Activated CD8-positive, alpha-beta T cell treated with anti-CD3 and anti-CD28 coated beads, Interleukin-2, amount 10 ng/mL, durations not matched to agents 7 days and 5 days (primary cell): ENCODE results near the gene TNFSF10. TPM values are rescaled to one million over a fixed set of nuclear protein-coding genes. Genes with fewer than 3 reads are reported as not detected.

Experiments
- ATAC-seq: fragments of 150-1000 bp; cut with Tn5 transposase; one replicate; pipeline ENCODE4 v1.10.0; 2021; ENCODE audit warnings: moderate library complexity
- CTCF ChIA-PET: fragments of 350-600 bp; sonication (Branson Sonifier 250); formaldehyde crosslinking; loops from one replicate; lab custom pipeline; 2021; ENCODE audit warnings: antibody characterized with exemption; lab: Charles Lee
- POLR2A ChIA-PET: fragments of 350-600 bp; sonication (Branson Sonifier 250); formaldehyde crosslinking; loops from one replicate; lab custom pipeline; 2021; ENCODE audit warnings: antibody characterized with exemption; lab: Charles Lee
- DNase-seq: peaks from one replicate; pipeline ENCODE4 v3.0.0-alpha.2; 2020
- H3K27ac Mint-ChIP-seq: one replicate; pipeline ENCODE4 v1.8.0; 2021; ENCODE audit warnings: mild to moderate bottlenecking, mixed read lengths
- H3K27me3 Mint-ChIP-seq: one replicate; pipeline ENCODE4 v1.8.0; 2021; ENCODE audit warnings: low read depth, mixed read lengths
- H3K36me3 Mint-ChIP-seq: one replicate; pipeline ENCODE4 v1.8.0; 2021; ENCODE audit warnings: low read depth, mixed read lengths
- H3K4me1 Mint-ChIP-seq: one replicate; pipeline ENCODE4 v1.8.0; 2021; ENCODE audit warnings: low read depth, mixed read lengths
- H3K4me3 Mint-ChIP-seq: one replicate; pipeline ENCODE4 v1.8.0; 2021; ENCODE audit warnings: mild to moderate bottlenecking, mixed read lengths
- H3K9me3 Mint-ChIP-seq: one replicate; pipeline ENCODE4 v1.8.0; 2022; ENCODE audit warnings: mixed read lengths; ENCODE audit not compliant: insufficient read depth
- total RNA-seq, 2 experiments: library from RNA; stranded (reverse); gene quantifications; one replicate each; pipeline ENCODE4 v1.2.3, GENCODE V29; 2021

TNFSF10 gene
- total RNA-seq, 2 experiments from 2014 or later = 106 to 108 TPM

GRCh38 chr3:172559020-172559419, 35.8 kb upstream of the TNFSF10 start:
- no peak overlapping the region for H3K4me3 Mint-ChIP-seq
- no peak overlapping the region for H3K27ac Mint-ChIP-seq
- H3K9me3 Mint-ChIP-seq = no peaks in the 10 kb centered on the region
- H3K4me1 Mint-ChIP-seq = peaks cover 32% of the 10 kb centered on the region
- CTCF ChIA-PET = interaction anchor here (2.8 kb wide), 1 partner anchor 37 kb away, joined by 8 read pairs; no protein-coding TSS in a partner anchor
- H3K36me3 Mint-ChIP-seq = no peaks in the 10 kb centered on the region
- POLR2A ChIA-PET = no interaction called here
- DNase-seq = no peak
- no peaks in the 10 kb centered on the region for H3K27me3 Mint-ChIP-seq
- no peak for ATAC-seq

- Mint-ChIP-seq H3K36me3 (no peaks in the 10 kb centered on the region), H3K27me3 (no peaks in the 10 kb centered on the region), H3K4me3 (no peak overlapping the region), H3K4me1 (peaks cover 18% of the 10 kb centered on the region), H3K9me3 (no peaks in the 10 kb centered on the region), H3K27ac (peak overlapping the region; percentile 31)
- ATAC-seq (no peak), DNase-seq (no peak)
- ChIA-PET CTCF (interaction anchor here (1.6 to 1.8 kb wide), 2 partner anchors 27 to 38 kb away, joined by 5 read pairs; no protein-coding TSS in a partner anchor), POLR2A (interaction anchor here (1.0 to 1.4 kb wide), 2 partner anchors 24 to 35 kb away, joined by 4 read pairs; partner anchors contain the start of gene TNFSF10)
Measured at GRCh38 chr3:172557515-172558220, 34.4 kb upstream of the TNFSF10 start.

- Mint-ChIP-seq H3K27ac (no peak overlapping the region), H3K4me3 (no peak overlapping the region), H3K4me1 (peaks cover 38% of the 10 kb centered on the region), H3K9me3 (peaks cover 3% of the 10 kb centered on the region), H3K36me3 (peaks cover 7% of the 10 kb centered on the region), H3K27me3 (no peaks in the 10 kb centered on the region)
- POLR2A ChIA-PET = interaction anchor here (0.7 to 2.7 kb wide), 2 partner anchors 23 to 30 kb away, joined by 4 to 8 read pairs; partner anchors contain the start of gene TNFSF10
- CTCF ChIA-PET = interaction anchor here (0.6 to 1.7 kb wide), 2 partner anchors 42 to 52 kb away, joined by 3 to 8 read pairs; no protein-coding TSS in a partner anchor
- DNase-seq = no peak
- no peak for ATAC-seq
Measured at GRCh38 chr3:172553526-172554252, 30.5 kb upstream of the TNFSF10 start.

GRCh38 chr3:172552607-172553006, 29.4 kb upstream of the TNFSF10 start:
- CTCF ChIA-PET = interaction anchor here (0.7 to 1.7 kb wide), 3 partner anchors 15 to 43 kb away, joined by 3 to 8 read pairs (median 3); no protein-coding TSS in a partner anchor
- Mint-ChIP-seq H3K27me3 (no peaks in the 10 kb centered on the region), H3K36me3 (peaks cover 11% of the 10 kb centered on the region), H3K4me3 (no peak overlapping the region), H3K9me3 (peaks cover 9% of the 10 kb centered on the region), H3K27ac (no peak overlapping the region), H3K4me1 (peaks cover 42% of the 10 kb centered on the region)
- ATAC-seq (no peak), DNase-seq (no peak)
- POLR2A ChIA-PET = interaction anchor here (0.6 to 2.7 kb wide), 3 partner anchors 22 to 39 kb away, joined by 3 to 8 read pairs (median 4); no protein-coding TSS in a partner anchor

- POLR2A ChIA-PET = interaction anchor here (2.6 to 2.7 kb wide), 2 partner anchors 21 to 29 kb away, joined by 8 to 16 read pairs; partner anchors contain the start of gene TNFSF10
- ATAC-seq (no peak), DNase-seq (no peak)
- no peaks in the 10 kb centered on the region for H3K27me3 Mint-ChIP-seq
- peaks cover 9% of the 10 kb centered on the region for H3K9me3 Mint-ChIP-seq
- H3K36me3 Mint-ChIP-seq = peaks cover 12% of the 10 kb centered on the region
- peaks cover 41% of the 10 kb centered on the region for H3K4me1 Mint-ChIP-seq
- CTCF ChIA-PET = interaction anchor here (1.7 kb wide), 1 partner anchor 43 kb away, joined by 8 read pairs; no protein-coding TSS in a partner anchor
- H3K4me3 Mint-ChIP-seq = no peak overlapping the region
- no peak overlapping the region for H3K27ac Mint-ChIP-seq
Measured at GRCh38 chr3:172551874-172552273, 28.6 kb upstream of the TNFSF10 start.

- no peak overlapping the region for H3K4me3 Mint-ChIP-seq
- peak overlapping the region; percentile 66 for H3K27ac Mint-ChIP-seq
- CTCF ChIA-PET = interaction anchor here (1.4 to 1.6 kb wide), 3 partner anchors 21 to 45 kb away, joined by 3 to 12 read pairs (median 3); no protein-coding TSS in a partner anchor
- DNase-seq (peak; percentile 77), ATAC-seq (peak; percentile 98)
- H3K27me3 Mint-ChIP-seq = no peaks in the 10 kb centered on the region
- H3K36me3 Mint-ChIP-seq = peaks cover 12% of the 10 kb centered on the region
- H3K4me1 Mint-ChIP-seq = peaks cover 53% of the 10 kb centered on the region
- POLR2A ChIA-PET = interaction anchor here (1.2 to 2.7 kb wide), 3 partner anchors 12 to 28 kb away, joined by 4 to 16 read pairs (median 8); partner anchors contain the start of gene TNFSF10
- peaks cover 9% of the 10 kb centered on the region for H3K9me3 Mint-ChIP-seq
Measured at GRCh38 chr3:172550347-172550943, 27.2 kb upstream of the TNFSF10 start.

GRCh38 chr3:172549144-172549543, 25.9 kb upstream of the TNFSF10 start:
- Mint-ChIP-seq H3K4me3 (no peak overlapping the region), H3K4me1 (peaks cover 61% of the 10 kb centered on the region), H3K27ac (no peak overlapping the region), H3K9me3 (peaks cover 9% of the 10 kb centered on the region), H3K36me3 (peaks cover 12% of the 10 kb centered on the region), H3K27me3 (no peaks in the 10 kb centered on the region)
- CTCF ChIA-PET = interaction anchor here (0.9 to 5.6 kb wide), 2 partner anchors 13 to 46 kb away, joined by 4 to 24 read pairs; no protein-coding TSS in a partner anchor
- POLR2A ChIA-PET = interaction anchor here (1.1 to 2.6 kb wide), 2 partner anchors 26 to 36 kb away, joined by 4 to 16 read pairs; partner anchors contain the start of gene TNFSF10
- no peak for ATAC-seq
- DNase-seq = no peak

- Mint-ChIP-seq H3K4me3 (peak overlapping the region; percentile 1), H3K4me1 (peaks cover 72% of the 10 kb centered on the region), H3K36me3 (peaks cover 10% of the 10 kb centered on the region), H3K27me3 (no peaks in the 10 kb centered on the region), H3K9me3 (peaks cover 9% of the 10 kb centered on the region), H3K27ac (peak overlapping the region; percentile 87)
- ChIA-PET POLR2A (interaction anchor here (0.7 to 1.3 kb wide), 2 partner anchors 24 to 38 kb away, joined by 3 to 9 read pairs; partner anchors contain the start of gene TNFSF10), CTCF (interaction anchor here (0.8 to 5.6 kb wide), 8 partner anchors 9 to 49 kb away, joined by 3 to 24 read pairs (median 4); partner anchors contain the start of gene TNFSF10)
- ATAC-seq (no peak), DNase-seq (no peak)
Measured at GRCh38 chr3:172546628-172547214, 23.5 kb upstream of the TNFSF10 start.

- no peak for ATAC-seq
- Mint-ChIP-seq H3K36me3 (peaks cover 10% of the 10 kb centered on the region), H3K4me3 (no peak overlapping the region), H3K27me3 (no peaks in the 10 kb centered on the region), H3K4me1 (peaks cover 67% of the 10 kb centered on the region), H3K27ac (peak overlapping the region; percentile 87), H3K9me3 (peaks cover 9% of the 10 kb centered on the region)
- DNase-seq = no peak
- POLR2A ChIA-PET = interaction anchor here (0.7 to 1.3 kb wide), 2 partner anchors 23 to 37 kb away, joined by 3 to 9 read pairs; partner anchors contain the start of gene TNFSF10
- CTCF ChIA-PET = interaction anchor here (0.8 to 5.6 kb wide), 7 partner anchors 8 to 49 kb away, joined by 3 to 24 read pairs (median 6); partner anchors contain the start of gene TNFSF10
Measured at GRCh38 chr3:172546105-172546504, 22.9 kb upstream of the TNFSF10 start.

- Mint-ChIP-seq H3K9me3 (peaks cover 15% of the 10 kb centered on the region), H3K27me3 (no peaks in the 10 kb centered on the region), H3K36me3 (peaks cover 14% of the 10 kb centered on the region), H3K4me1 (peaks cover 56% of the 10 kb centered on the region), H3K4me3 (no peak overlapping the region), H3K27ac (no peak overlapping the region)
- ATAC-seq = no peak
- ChIA-PET CTCF (interaction anchor here (1.3 to 5.6 kb wide), 3 partner anchors 9 to 51 kb away, joined by 3 to 24 read pairs (median 6); no protein-coding TSS in a partner anchor), POLR2A (no interaction called here)
- DNase-seq = no peak
Measured at GRCh38 chr3:172544404-172544803, 21.2 kb upstream of the TNFSF10 start.
